HG02973 (cell line): Measurements from ENCODE around the gene AGBL1.

Experiments used
- ATAC-seq: cut with Tn5 transposase; IDR thresholded peaks from one replicate; pipeline ENCODE4 v1.9.1; 2021; ENCODE audit warnings: moderate library complexity; ENCODE audit not compliant: unreplicated experiment

AGBL1 gene

DNA sequence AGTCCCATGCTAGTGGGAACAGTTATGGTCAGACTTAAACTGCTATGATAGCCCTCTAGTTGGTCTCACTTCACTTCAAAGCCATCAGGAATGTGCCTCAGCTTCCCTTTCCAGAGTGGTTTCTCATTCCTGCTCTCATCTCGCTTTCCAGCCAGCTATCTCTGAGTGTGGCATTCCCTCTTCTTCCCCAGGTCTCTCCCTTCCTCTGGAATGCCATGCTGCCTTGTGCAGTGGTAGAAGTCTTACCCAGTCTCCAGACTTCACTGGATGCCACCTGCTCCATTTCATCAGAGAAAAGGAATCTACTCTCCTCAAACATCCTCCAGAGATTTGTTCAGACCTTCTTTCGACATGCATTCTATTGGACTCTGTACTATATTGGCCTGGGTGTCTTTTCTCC lies 83.0 kb downstream of the AGBL1 start:
- ATAC-seq: no peak

- ATAC-seq: no peak
Observed at GRCh38 chr15:86163816-86164215, 84.1 kb downstream of the AGBL1 start.

GRCh38 chr15:86164232-86164898 lies 84.7 kb downstream of the AGBL1 start:
- ATAC-seq: no peak

- ATAC-seq: no peak
Observed at GRCh38 chr15:86165265-86166211, 85.9 kb downstream of the AGBL1 start.

GRCh38 chr15:86167841-86168240 lies 88.2 kb downstream of the AGBL1 start:
- ATAC-seq: no peak

DNA sequence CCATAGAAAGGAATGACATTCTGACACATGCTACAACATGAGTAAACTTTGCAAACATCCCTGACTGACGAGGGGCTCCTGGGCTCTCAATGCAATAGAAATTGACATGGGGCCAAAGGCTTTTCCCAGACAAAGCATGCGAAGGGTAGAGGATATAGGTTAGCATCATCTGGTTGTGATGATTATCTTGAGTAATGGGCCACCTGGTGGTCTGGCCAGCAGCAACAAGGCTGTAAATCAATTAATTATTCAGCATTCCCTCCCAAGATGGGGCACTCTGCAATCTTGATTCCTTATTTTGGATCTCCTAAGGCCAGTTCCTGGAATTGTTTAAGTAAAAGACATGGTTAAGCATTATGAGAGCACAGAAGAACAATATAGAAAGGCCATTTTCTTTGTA lies 99.2 kb downstream of the AGBL1 start:
- no peak for ATAC-seq

DNA sequence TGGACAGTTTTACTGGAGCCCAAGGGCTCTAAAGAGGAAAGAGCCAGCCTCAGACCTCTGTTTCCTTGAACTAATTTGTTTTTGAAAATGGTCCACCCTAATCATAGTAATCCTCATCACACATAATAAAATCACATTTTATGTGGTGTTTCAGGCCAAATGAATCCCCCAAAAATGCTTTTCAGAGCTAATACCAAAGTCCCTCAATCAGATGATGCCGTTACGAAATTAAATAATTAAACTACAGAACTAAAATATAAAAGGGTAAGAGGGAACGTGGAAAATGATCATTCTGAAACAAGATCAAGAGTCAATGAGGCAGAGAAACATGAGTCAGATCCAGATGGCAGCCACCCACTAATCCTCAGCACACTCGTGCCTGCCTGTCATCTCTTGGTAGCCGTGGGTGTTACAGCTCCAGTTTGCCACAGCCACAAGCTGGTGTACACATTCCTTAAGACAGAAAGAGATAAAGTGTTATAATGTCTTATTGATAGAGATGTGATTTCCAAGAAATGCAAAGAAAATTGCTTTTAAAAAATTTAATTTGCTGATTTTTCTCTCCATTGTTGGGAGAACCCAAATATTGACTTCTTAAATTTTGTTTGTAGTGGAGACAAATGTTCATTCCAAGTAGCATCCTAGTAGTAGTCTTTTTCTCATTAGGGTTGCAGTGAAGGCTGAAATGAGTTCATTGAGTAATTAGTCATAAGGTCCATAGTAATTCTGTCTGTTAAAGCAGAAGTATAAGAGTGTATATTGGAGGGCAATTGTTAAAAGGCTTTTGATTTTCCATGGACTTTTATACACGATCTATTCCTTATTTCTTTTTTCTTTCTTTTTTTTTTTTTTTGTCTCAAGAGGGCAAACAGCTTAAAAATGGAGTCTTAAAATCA lies 104.2 kb downstream of the AGBL1 start:
- no peak for ATAC-seq

- no peak for ATAC-seq
Observed at GRCh38 chr15:86193716-86194380, 114.2 kb downstream of the AGBL1 start.

GRCh38 chr15:86197770-86198169 lies 118.1 kb downstream of the AGBL1 start:
- no peak for ATAC-seq

DNA sequence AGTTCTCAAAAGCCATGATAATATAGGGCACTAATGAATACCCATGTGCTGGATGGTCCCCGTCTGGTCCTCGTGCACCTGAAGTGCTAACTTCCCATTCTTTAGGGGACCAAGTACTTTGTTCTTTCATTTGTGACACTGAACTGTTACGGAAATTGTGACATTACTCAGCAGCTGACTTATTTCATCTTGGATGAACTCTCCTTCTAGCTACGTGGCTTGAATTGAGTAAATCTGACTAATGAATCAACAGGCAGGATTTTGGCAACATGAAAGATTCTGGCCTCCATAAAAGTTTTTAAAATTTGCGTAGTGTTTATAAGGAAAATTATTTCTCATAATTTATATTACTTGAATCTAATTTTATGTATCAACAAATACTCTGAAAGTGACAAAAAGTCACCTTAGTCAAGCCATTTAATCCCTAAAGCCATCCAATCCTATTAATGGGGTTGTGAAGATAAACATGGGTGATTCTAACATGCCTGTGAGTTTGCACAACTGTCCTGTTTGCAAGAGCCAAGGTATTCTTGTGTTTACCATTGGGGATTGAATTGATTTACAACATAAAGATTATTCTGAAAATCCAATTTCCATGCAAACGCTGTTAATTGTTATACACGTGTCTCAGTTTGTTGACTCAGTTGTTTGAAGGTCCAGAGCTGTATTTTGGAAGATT lies 119.9 kb downstream of the AGBL1 start:
- no peak for ATAC-seq

DNA sequence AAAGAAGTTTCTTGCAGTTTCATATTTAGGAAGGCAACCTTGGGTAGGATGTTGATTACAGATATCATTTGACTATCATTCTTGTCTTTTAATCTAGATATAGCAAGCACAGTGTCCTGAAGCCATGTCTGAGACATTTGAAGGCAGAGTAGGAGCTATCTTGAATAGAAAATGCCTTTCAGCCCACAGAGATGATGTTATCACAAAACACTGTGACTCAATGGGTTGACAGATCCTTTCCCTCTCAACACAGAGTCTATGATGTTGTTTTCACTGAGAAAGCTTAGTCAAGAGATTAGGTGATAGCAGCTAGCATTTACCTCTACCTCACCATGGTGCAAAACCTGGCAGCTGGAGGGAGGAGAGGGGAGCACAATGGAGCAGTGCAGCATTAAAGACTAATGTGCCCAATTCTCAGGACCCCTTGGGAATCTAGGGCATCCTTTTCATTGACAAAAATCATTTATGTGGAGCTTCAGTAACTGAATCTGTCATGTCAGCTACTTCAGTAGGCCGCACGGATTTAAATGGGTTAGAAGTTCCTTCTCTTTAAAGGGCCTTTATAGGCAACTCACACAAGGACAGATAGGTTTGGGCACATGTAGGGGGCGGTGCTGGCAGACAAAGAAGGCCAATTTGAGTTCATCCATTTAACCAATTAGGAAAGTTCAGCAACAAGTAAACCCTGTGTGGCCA lies 121.8 kb downstream of the AGBL1 start:
- no peak for ATAC-seq

GRCh38 chr15:86203462-86203861 lies 123.8 kb downstream of the AGBL1 start:
- no peak for ATAC-seq

- no peak for ATAC-seq
Observed at GRCh38 chr15:86205096-86205495, 125.4 kb downstream of the AGBL1 start.

DNA sequence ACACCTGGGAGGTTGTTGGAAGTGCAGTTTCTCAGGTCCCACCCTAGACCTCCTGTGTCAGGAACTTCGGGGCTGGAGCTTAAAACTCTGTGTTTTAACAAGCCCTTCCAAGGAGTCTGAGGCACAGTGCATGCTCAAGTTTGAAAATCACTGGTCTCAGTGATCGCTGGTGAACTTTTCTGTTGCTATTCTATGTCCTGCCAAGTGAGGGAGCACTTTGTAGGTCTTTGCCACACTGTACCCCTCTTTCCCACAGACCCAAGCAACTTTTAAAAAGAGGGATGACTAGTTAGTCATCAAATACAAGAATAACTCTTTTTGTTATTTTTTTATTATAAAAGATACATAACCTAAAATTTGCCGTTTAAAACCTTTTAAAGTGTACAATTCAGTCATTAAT lies 133.7 kb downstream of the AGBL1 start:
- no peak for ATAC-seq

DNA sequence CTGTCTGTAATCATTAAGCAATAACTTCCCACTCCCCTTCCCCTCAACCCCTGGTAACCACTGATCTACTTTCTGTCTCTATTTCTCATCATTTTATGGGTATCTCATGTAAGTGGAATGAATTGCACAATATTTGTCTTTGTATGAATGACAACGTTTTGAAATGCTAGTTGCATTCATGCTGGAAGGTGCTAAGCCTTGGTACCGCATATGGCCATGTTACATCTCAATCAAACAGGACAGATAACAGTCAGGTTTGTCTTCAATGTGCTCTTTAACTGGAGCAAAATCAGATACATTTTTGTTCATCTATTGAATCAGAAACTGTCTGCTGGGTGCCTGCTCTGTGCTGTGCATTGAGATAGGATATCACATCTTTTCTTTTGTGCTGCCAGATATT lies 134.2 kb downstream of the AGBL1 start:
- ATAC-seq: no peak

- ATAC-seq: no peak
Observed at GRCh38 chr15:86221119-86221518, 141.4 kb downstream of the AGBL1 start.

DNA sequence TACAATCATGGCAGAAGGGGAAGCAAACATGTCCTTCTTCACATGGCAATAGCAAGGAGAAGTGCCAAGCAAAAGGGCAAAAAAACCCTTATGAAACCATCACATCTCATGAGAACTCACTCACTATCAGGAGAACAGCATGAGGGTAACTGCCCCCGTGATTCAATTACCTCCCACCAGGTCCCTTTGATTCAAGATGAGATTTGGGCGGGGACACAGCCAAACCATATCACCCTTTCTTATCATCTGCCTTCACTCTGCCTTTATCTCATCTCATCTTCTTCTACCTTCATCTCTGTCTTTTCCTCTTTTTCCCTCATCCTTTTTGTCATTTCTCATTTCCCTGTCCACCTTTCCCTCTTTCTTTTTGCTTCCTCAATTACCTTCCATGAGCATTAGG lies 149.6 kb downstream of the AGBL1 start:
- ATAC-seq: no peak

- ATAC-seq: no peak
Observed at GRCh38 chr15:86229936-86230335, 150.3 kb downstream of the AGBL1 start.

DNA sequence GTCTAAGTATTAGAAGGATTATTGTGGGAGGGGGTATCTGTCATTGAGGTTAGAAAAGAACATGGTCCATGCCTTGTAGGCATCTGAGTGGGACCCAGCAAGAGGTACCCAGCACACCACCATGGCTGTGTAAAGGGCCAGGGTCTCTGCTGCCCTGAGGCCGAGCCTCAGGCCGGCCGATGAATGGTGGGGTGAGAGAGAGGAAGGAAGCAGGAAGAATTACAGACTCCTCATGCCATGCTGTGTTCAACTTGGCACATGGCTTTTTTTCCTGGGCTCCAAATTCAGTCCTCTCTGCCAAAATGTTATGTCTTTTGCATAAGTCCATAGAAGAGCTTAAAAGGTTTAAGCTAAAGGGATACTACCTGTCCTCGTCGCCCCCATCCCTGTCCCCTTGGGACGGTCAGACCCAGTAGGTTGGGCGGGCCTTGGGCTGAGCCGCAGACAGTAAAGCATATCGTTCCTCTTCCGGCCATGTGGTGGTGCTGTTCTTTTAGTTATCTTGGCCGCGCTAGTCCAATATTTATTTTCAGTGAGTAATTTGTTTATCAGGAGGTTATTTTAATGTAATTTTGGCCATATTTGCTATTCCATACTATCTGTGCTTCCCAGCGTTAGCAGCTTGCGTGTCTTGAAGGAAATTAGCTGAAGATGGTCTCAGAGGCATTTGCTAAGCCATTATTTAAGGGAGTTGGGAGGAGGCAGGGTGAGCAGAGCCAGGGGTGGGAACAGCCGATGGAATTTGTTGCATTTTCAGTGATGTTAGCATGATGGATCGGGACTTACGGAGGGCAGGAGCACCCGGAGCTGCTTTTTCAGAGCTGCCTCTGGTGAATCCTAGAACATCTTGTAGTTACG lies 152.4 kb downstream of the AGBL1 start:
- no peak for ATAC-seq
